HCT116 (cell line): ENCODE data around the gene HIP1. TPM values are rescaled to one million over a fixed set of nuclear protein-coding genes. Genes with fewer than 3 reads are reported as not detected.

Experiments used
- ATAC-seq: fragments of 200-7000 bp; cut with Tn5 transposase; 2 replicates; pipeline ENCODE4 v1.9.1; 2020; ENCODE audit warnings: mild to moderate bottlenecking, moderate library complexity
- BruUV-seq: library from RNA; stranded (reverse); fragments of 400-500 nt; replicated peaks from 2 replicates; lab custom pipeline; 2021; lab: Mats Ljungman, UMichigan
- CTCF ChIA-PET: fragments of 300-600 bp; sonication (Branson Sonifier 250); formaldehyde crosslinking; loops from one replicate; lab custom pipeline; 2021; ENCODE audit warnings: antibody characterized with exemption; lab: Charles Lee
- POLR2A ChIA-PET: fragments of 300-600, 350-600 bp; sonication (Branson Sonifier 250); formaldehyde crosslinking; loops from one replicate; lab custom pipeline; 2021; ENCODE audit warnings: antibody characterized with exemption; lab: Charles Lee
- RAD21 ChIA-PET, 2 experiments: fragments of 300-600 bp; sonication (Branson Sonifier 250); formaldehyde crosslinking; loops; one replicate each; lab custom pipeline; 2023; ENCODE audit warnings: low total read pairs in 2 of 2; ENCODE audit not compliant: uncharacterized antibody in 2 of 2, unreplicated experiment in 2 of 2, low non-redundant PET in 1 of 2; lab: Charles Lee
- DNase-seq: peaks from one replicate; pipeline ENCODE4 v3.0.0-alpha.2; 2010; ENCODE audit warnings: low read depth, low spot score
- H2AFZ ChIP-seq: fragments of 200-600 bp; shearing (Covaris generic), sonication (generic); 2 replicates; pipeline ENCODE4 v1.6.1; 2017; ENCODE audit warnings: low read depth, mixed run types, mixed read lengths, antibody characterized with exemption, low read length; ENCODE audit not compliant: poor library complexity, severe bottlenecking
- H3K27ac ChIP-seq: 2 replicates; pipeline ENCODE4 v1.5.1; 2012; ENCODE audit warnings: low read depth, low read length
- H3K27me3 ChIP-seq: fragments of 200-600 bp; sonication (generic); 2 replicates; pipeline ENCODE4 v1.6.1; 2016; ENCODE audit warnings: mixed run types, low read length, mixed read lengths; ENCODE audit not compliant: insufficient read depth
- H3K36me3 ChIP-seq, 2 experiments: fragments of 200-500 bp in 1 of 2; fragments of 200-600 bp in 1 of 2; sonication (Bioruptor generic) in 1 of 2; sonication (generic) in 1 of 2; 2 replicates each; pipeline versions ENCODE4 v1.5.1 to v1.6.1; 2014 to 2016; ENCODE audit warnings: low read length in 2 of 2, inconsistent platforms in 1 of 2, mixed read lengths in 1 of 2, mixed run types in 1 of 2; ENCODE audit not compliant: insufficient read depth in 2 of 2, control insufficient read depth in 1 of 2
- H3K4me1 ChIP-seq, 2 experiments: fragments of 200-600 bp in 1 of 2; sonication (generic) in 1 of 2; 2 replicates each; pipeline versions ENCODE4 v1.5.1 to v1.6.1; 2012 to 2017; ENCODE audit warnings: low read length in 2 of 2, inconsistent platforms in 1 of 2, mild to moderate bottlenecking in 1 of 2, mixed read lengths in 1 of 2, mixed run types in 1 of 2, moderate library complexity in 1 of 2; ENCODE audit not compliant: insufficient read depth in 2 of 2, control insufficient read depth in 1 of 2
- H3K4me2 ChIP-seq: fragments of 200-600 bp; sonication (generic); 2 replicates; pipeline ENCODE4 v1.6.1; 2017; ENCODE audit warnings: mixed run types, low read length, mixed read lengths
- H3K4me3 ChIP-seq, 2 experiments: fragments of 200-600 bp in 1 of 2; sonication (generic) in 1 of 2; replicated peaks in 1 of 2; 2 replicates each; pipeline ENCODE4 v1.5.1; 2011 to 2016; ENCODE audit warnings: low read length in 2 of 2, control low read depth in 1 of 2, low read depth in 1 of 2, mild to moderate bottlenecking in 1 of 2, mixed read lengths in 1 of 2, mixed run types in 1 of 2
- H3K79me2 ChIP-seq: fragments of 200-600 bp; sonication (generic); 2 replicates; pipeline ENCODE4 v1.6.1; 2017; ENCODE audit warnings: mild to moderate bottlenecking, mixed run types, low read length, moderate library complexity, mixed read lengths; ENCODE audit not compliant: insufficient read depth
- H3K9ac ChIP-seq: fragments of 200-600 bp; sonication (generic); 2 replicates; pipeline ENCODE4 v1.6.1; 2016; ENCODE audit warnings: low read length, mixed read lengths
- H3K9me2 ChIP-seq: fragments of 200-600 bp; sonication (generic), shearing (Covaris generic); 2 replicates; pipeline ENCODE4 v1.6.1; 2017; ENCODE audit warnings: mixed run types, mild to moderate bottlenecking, moderate library complexity; ENCODE audit not compliant: insufficient read depth
- H3K9me3 ChIP-seq, 2 experiments: fragments of 200-500 bp in 1 of 2; fragments of 200-600 bp in 1 of 2; sonication (Bioruptor generic) in 1 of 2; sonication (generic) in 1 of 2; 2 replicates each; pipeline ENCODE4 v1.6.1; 2014 to 2017; ENCODE audit warnings: low read length in 2 of 2, mixed read lengths in 2 of 2, inconsistent platforms in 1 of 2, low read depth in 1 of 2, mild to moderate bottlenecking in 1 of 2, mixed run types in 1 of 2, moderate library complexity in 1 of 2; ENCODE audit not compliant: control insufficient read depth in 1 of 2, insufficient read depth in 1 of 2
- H4K20me1 ChIP-seq: fragments of 200-600 bp; sonication (generic), shearing (Covaris generic); 2 replicates; pipeline ENCODE4 v1.6.1; 2017; ENCODE audit warnings: mixed run types, mild to moderate bottlenecking, moderate library complexity; ENCODE audit not compliant: insufficient read depth
- CEBPB ChIP-seq: IDR thresholded peaks from 2 replicates; pipeline ENCODE4 v1.6.1; 2012; ENCODE audit warnings: low read depth
- EZH2 ChIP-seq: fragments of 200-600 bp; sonication (generic); IDR thresholded peaks from 2 replicates; pipeline ENCODE4 v1.6.1; 2017; ENCODE audit warnings: antibody characterized with exemption, mixed run types
- EZH2phosphoT487 ChIP-seq: fragments of 200-600 bp; IDR thresholded peaks from 2 replicates; pipeline ENCODE4 v1.6.1; 2018; ENCODE audit warnings: antibody characterized with exemption, borderline replicate concordance
- FOSL1 ChIP-seq: IDR thresholded peaks from 2 replicates; pipeline ENCODE4 v1.6.1; 2012; ENCODE audit warnings: low read depth
- POLR2A ChIP-seq: IDR thresholded peaks from 2 replicates; pipeline ENCODE4 v1.7.0; 2011; ENCODE audit warnings: borderline replicate concordance; ENCODE audit not compliant: insufficient read depth, insufficient read length; ENCODE audit errors: extremely low read depth
- POLR2AphosphoS5 ChIP-seq: IDR thresholded peaks from 2 replicates; pipeline ENCODE4 v1.6.1; 2011; ENCODE audit warnings: mild to moderate bottlenecking, low read depth, low read length, moderate library complexity
- REST ChIP-seq: IDR thresholded peaks from 2 replicates; pipeline ENCODE4 v1.6.1; 2012; ENCODE audit warnings: low read depth
- SP1 ChIP-seq: IDR thresholded peaks from 2 replicates; pipeline ENCODE4 v1.6.1; 2012; ENCODE audit warnings: low read depth
- SRF ChIP-seq: IDR thresholded peaks from 2 replicates; pipeline ENCODE4 v1.6.1; 2012; ENCODE audit warnings: low read depth
- TCF7L2 ChIP-seq: IDR thresholded peaks from 2 replicates; pipeline ENCODE4 v1.7.0; 2011; ENCODE audit warnings: borderline replicate concordance, inconsistent platforms; ENCODE audit not compliant: insufficient read depth, insufficient read length; ENCODE audit errors: extremely low read depth
- YY1 ChIP-seq: IDR thresholded peaks from 2 replicates; pipeline ENCODE4 v1.6.1; 2011; ENCODE audit warnings: low read length, low read depth, moderate library complexity, mild to moderate bottlenecking; ENCODE audit not compliant: insufficient replicate concordance; ENCODE audit errors: extremely low read depth
- ZBTB33 ChIP-seq: IDR thresholded peaks from 2 replicates; pipeline ENCODE4 v1.6.1; 2011; ENCODE audit warnings: mild to moderate bottlenecking, low read length, moderate library complexity; ENCODE audit not compliant: insufficient replicate concordance; ENCODE audit errors: extremely low read depth
- ZFX ChIP-seq: fragments of 450-650 bp; IDR thresholded peaks from 2 replicates; pipeline ENCODE4 v1.6.1; 2017
- intact Hi-C: fragments of 100-400 bp; cut with micrococcal nuclease; formaldehyde crosslinking; loops from 2 replicates; pipeline ENCODE4 v1.10.0; 2022
- total RNA-seq: library from RNA; stranded (reverse); gene quantifications from one replicate; pipeline ENCODE4 v1.2.1, GENCODE V29; 2021; ENCODE audit not compliant: unreplicated experiment
- TF ChIP-seq, protein P1 (sequence below): IDR thresholded peaks from 2 replicates; pipeline ENCODE4 v1.6.1; 2012

Gene HIP1
- total RNA-seq, 1 experiment from 2014 or later = 22.1 TPM

GRCh38 chr7:75567948-75568595, 170.7 kb downstream of the HIP1 start:
- DNase-seq (no peak), ATAC-seq (no peak)
- Histone ChIP-seq H3K9ac (no peak overlapping the region), H3K27ac (no peak overlapping the region), H3K9me2 (no peaks in the 10 kb centered on the region), H3K79me2 (no peaks in the 10 kb centered on the region), H3K9me3 (no peaks in the 10 kb centered on the region), H3K4me2 (no peak overlapping the region), H4K20me1 (no peaks in the 10 kb centered on the region), H3K4me1 (peaks cover 0 to 12% of the 10 kb centered on the region in 2 experiments; a peak in 1 of 4 replicates), H3K4me3 (no peak overlapping the region), H3K36me3 (no peaks in the 10 kb centered on the region), H2AFZ (no peak overlapping the region), H3K27me3 (no peaks in the 10 kb centered on the region)
- no TSS peak for BruUV-seq
- TF ChIP-seq SP1 = no peak
- TF ChIP-seq EZH2 = no peak
- TF ChIP-seq TCF7L2 = no peak
- no peak for TF ChIP-seq POLR2A
- TF ChIP-seq EZH2phosphoT487 = no peak
- no peak for TF ChIP-seq YY1
- TF ChIP-seq SRF = no peak
- no peak for TF ChIP-seq ZFX
- TF ChIP-seq FOSL1 = no peak
- no peak for TF ChIP-seq REST
- TF ChIP-seq ZBTB33 = no peak
- TF ChIP-seq POLR2AphosphoS5 = no peak
- TF ChIP-seq, protein P1, sequence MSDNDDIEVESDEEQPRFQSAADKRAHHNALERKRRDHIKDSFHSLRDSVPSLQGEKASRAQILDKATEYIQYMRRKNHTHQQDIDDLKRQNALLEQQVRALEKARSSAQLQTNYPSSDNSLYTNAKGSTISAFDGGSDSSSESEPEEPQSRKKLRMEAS = no peak
- no peak for TF ChIP-seq CEBPB
- intact Hi-C loops = no loop called here
- ChIA-PET CTCF (no interaction called here), RAD21 (no interaction called here), POLR2A (no interaction called here)
